Stimulated activated CD4-positive, alpha-beta T cell treated with anti-CD3 and anti-CD28 coated beads, TNF-alpha, amount 100 ng/mL, for 4 hours (primary cell): ENCODE results near the gene GNAS-AS1.
A peak's percentile ranks its signal among the peaks of the same experiment; 100 is the strongest.

ENCODE experiments used
- DNase-seq, 3 experiments: peaks; one replicate each; pipeline ENCODE4 v3.0.0-alpha.2; 2020; ENCODE audit warnings: low read depth in 3 of 3

The GNAS-AS1 gene

DNA sequence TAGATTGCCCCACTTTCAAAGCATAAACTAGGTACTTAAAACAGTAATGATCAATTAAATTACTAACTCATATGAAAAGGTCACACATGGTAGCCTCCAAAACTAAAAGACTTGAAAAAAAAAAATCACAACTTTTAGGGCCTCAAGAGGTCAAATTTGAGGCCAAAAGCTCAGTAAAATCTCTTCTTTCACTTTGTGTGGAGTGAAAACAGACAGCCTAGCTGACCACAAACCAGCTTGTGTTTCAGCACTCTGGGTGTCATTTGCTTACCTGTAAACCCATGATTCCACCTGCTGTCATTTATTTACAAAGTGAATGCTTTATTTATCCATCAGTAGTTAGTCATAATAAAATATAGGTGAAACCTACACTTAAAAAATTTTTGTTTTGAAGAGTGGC, 35.8 kb upstream of the GNAS-AS1 start:
- DNase-seq = no peak

GRCh38 chr20:58884966-58885365, 34.3 kb upstream of the GNAS-AS1 start:
- no peak for DNase-seq

DNA sequence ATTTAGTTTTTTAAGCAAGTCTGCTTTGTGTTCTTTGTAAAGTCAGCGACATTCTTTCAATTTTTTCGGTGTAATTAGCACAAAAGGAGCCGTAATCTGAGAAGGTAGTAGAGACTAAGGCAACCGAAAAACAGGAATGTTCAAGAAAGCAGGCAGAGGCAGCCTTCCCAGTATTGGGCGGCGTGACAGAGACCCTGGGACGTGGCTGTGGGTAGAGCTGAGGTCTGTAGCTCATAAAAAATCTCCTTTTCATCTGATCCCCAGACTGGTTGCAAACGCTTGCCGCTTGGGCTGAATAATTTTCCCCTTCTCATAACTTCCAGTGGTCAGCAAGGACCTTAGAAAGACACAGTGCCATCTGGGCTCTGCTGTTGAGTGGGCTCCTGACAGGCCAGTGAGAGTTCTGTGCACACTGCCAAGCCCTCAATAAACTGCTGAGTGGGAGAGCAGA, 32.6 kb upstream of the GNAS-AS1 start:
- DNase-seq = no peak

GRCh38 chr20:58882704-58883089, 32.0 kb upstream of the GNAS-AS1 start:
- no peak for DNase-seq

- no peak for DNase-seq
Measured at GRCh38 chr20:58880994-58881752, 30.5 kb upstream of the GNAS-AS1 start.

- DNase-seq = no peak
Measured at GRCh38 chr20:58880441-58880840, 29.7 kb upstream of the GNAS-AS1 start.

DNA sequence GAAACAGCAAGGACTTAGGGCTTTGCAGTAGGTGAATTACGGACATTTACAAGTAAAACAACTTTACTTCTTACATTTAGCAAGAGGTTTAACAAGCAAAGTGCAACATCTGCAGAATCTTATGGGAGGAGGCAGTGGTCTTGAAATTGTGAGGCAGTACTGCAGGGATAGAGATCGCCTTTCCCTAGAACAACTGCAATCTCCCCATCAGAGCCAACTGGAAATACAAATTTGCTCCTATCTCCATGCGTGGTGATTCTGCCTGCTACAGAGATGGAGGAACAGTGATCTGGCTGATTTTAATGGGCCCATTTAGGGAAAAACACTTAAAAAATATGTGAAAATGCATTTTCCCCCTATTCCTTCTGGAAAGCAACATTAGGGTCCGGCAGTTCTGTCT, 27.7 kb upstream of the GNAS-AS1 start:
- no peak for DNase-seq

- DNase-seq = no peak
Measured at GRCh38 chr20:58877976-58878360, 27.3 kb upstream of the GNAS-AS1 start.

DNA sequence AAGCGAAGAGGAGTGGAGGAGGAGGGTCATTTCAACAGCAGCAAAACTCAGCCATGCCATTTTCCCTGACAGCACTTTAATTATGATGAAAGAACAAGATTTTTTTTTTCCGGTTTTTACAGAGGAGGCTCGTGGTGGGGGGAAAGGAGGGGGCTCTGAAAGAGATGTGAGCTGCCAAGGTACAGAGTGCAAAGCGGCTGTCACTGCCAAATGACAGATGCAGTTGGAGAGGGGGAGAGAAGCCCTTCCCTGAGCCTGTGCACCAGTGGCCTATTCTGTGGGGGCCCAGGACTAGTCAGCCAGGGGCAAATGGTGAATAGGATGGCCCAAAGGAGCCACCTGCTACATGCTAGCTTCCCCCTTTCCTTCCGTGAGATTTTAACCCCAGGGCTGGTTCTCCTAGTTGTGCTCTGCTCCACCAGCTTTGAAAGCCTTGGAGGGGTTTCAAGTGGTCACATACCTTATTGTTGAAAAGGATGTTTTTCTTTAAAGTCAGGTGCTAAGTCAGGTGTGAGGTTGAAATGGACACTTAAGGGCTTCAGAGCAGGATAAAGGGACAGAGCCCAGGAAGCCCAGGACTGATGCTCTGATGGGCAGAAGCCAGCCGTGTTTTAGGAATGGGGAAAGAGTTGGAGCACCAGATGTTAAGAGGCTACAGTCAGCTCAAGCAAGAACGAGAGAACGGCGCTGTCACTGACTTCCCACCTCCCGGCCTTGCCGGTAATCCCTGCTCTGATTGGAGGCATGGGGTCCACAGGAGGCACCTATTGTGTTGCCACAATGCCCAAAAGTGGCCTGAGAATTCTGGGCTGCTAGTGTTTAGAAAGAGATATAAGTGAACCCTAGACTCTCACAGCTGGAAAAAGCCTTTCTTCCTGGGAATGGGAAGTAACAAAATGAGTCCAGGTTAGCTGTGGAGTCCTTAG, 26.6 kb upstream of the GNAS-AS1 start:
- DNase-seq = no peak

- DNase-seq = no peak
Measured at GRCh38 chr20:58876437-58876836, 25.7 kb upstream of the GNAS-AS1 start.

DNA sequence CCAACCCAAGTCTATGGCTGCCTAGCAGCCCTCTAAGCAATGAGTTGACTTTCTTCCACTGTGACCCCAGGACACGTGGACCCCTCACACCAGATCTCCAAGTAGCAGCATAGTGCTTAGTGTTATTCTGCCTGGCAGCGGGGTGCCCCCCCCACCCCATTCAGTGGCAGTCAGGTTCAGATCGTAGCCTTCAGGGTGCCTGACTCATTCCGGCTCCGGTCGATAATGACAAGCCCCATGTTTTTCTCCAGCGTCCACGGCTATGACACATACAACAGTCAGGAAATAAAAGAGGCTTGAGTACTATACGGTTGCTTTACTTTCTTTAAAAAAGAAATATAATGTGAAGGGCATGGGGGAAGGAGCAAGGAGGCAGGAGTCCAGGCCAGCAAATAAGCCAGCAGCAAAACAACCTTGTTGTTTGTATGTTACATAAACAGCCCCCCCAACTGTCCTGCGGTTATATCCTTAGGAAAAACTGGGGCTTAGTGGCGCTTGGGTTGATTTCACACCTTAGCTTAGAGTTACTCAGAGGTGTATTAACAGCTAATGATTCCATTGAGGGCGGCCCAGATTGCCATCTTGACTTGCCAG, 24.9 kb upstream of the GNAS-AS1 start:
- no peak for DNase-seq

DNA sequence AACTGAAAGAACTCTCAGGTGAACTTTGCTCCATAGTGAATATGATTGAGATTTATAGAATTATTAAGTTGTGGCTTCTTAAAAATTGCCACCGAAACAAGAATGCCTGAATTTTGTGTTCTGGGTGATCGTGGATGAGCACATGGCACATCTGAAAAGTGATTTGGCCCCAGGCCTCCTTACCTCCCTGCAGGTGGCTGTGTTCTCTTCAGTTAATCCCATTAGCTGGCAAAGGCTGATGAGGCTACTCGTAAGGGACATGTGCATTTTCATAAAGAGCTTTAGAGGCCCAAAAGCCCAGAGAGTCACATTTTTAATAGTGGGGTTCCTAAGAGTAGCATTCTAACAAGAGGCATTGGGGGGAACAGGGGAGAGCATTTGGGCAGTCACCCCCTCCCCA, 24.4 kb upstream of the GNAS-AS1 start:
- DNase-seq = no peak

GRCh38 chr20:58874469-58874868, 23.8 kb upstream of the GNAS-AS1 start:
- DNase-seq = no peak

- no peak for DNase-seq
Measured at GRCh38 chr20:58871533-58872102, 20.9 kb upstream of the GNAS-AS1 start.

DNA sequence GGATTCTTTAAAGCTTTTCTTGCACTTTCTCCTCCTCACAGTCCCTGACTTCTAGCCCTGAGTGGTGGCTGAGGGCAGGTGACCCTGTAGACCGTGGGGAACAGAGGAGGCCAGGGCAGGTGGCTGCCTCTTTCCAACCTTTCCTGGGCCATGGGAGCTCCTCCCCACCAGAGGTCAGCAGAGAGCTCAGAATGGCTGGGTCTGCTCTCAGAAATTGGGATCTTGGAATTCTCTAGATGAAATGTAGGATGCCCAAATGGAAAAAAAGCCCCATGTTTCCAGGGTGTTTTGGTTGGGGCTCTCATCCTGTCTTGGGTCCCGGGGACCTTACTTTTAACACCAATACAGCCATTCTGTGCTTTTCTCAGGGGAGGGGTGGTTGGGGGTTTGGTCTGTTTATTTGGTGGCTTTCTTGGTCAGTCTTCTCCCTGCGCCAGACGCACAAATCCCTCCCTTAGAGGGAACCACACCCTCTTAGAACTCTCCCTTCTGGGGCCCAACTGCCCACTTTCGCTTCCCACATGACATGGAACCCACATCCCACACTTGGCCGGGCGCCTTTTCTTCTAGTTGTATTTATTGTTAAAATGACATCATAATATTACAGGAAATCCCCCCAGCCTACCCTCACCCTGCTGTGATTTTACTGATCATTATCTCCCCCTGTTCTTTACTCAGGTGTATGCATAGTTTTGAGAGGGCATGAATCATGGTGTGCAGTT, 19.8 kb upstream of the GNAS-AS1 start:
- peak in 1 of 3 experiments; percentile 38 for DNase-seq

GRCh38 chr20:58869662-58870227, 19.0 kb upstream of the GNAS-AS1 start:
- no peak for DNase-seq

DNA sequence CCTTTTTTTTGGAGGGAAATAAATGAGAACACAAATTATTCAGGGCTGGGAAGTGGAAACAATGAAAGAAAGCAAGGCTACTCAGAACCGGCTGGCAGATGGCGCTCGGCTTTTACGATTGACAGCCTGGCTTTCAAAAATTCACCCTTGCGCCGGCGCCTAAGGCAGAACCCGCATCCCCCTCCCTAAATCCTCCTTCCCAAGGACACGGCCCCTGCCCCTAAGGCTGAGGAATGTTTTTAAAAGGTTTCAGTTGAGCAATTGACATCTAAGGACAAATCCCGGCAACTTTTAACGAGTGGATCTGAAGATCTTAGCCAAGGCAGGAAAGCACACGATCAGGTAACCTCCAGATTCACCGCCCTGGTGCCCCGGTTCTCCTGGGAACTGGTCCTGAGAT, 18.1 kb upstream of the GNAS-AS1 start:
- no peak for DNase-seq

GRCh38 chr20:58867211-58867610, 16.5 kb upstream of the GNAS-AS1 start:
- DNase-seq = no peak

DNA sequence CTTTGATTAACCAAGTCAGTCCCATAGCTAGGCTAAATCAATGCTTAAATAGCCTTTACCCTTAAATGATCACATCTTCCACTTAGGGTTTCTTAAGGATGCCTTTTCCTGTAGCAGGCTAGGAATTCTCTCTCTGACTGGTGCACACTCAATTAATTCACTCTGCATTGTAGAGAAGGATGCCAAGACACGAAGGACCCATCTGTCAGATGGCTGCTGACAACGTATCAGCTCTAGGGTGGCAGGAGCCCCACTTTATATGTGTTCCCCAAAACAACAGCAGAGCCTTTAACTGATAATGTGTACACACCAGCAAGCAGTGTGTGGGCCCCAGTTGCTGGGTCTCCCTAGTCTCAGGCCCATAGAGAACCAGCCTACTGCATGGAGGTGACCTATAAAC, 15.1 kb upstream of the GNAS-AS1 start:
- DNase-seq = no peak

DNA sequence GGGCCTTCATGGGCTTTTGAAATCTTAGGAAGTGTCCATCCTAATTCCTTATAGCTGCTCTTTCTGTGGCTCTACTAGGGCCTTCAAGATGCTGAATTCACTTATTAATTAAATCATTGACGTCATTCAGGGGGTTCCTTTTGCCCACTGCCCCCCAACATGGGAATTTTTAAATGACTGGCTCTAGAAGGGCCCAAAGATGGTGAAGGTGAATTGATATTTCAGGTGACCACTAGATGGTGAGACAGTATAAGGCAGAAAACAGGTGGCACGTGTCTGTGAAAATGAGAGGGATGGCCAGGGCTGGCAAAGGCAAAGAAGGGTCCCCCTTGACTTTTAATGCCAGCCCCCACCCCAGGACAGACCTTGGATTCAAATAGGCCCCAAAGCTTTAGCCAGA, 13.6 kb upstream of the GNAS-AS1 start:
- DNase-seq = no peak
